GM12892 (cell line): ENCODE data around the gene SGIP1.

Source experiments
- POLR2A ChIP-seq: IDR thresholded peaks from 2 replicates; pipeline ENCODE4 v1.6.1; 2011; ENCODE audit warnings: low read depth, low read length, control low read depth
- POLR2AphosphoS5 ChIP-seq: IDR thresholded peaks from 2 replicates; pipeline ENCODE4 v1.6.1; 2011; ENCODE audit warnings: low read depth, low read length, control low read depth
- TAF1 ChIP-seq: IDR thresholded peaks from 2 replicates; pipeline ENCODE4 v1.6.1; 2011; ENCODE audit warnings: low read depth, mild to moderate bottlenecking, control low read depth, low read length, borderline replicate concordance

- TF ChIP-seq TAF1 (no peak), POLR2AphosphoS5 (no peak), POLR2A (no peak)
Measured at GRCh38 chr1:66769512-66770229, 235.7 kb downstream of the SGIP1 start.
